Dermis blood vessel endothelial cell (primary cell): ENCODE measurements around the gene STRN4. TPM values are rescaled to one million over a fixed set of nuclear protein-coding genes. Genes with fewer than 3 reads are reported as not detected.
"Not testable (repeated sequence)": the region's sequence is repeated elsewhere in the genome, so short reads cannot be mapped to it uniquely, and the experiment has no call there.

ENCODE experiments used
- DNase-seq: peaks from one replicate; pipeline ENCODE4 v3.0.0; 2010
- total RNA-seq: library from RNA; depleted of rRNA; stranded (reverse); fragments of >200 nt; gene quantifications from 2 replicates; pipeline ENCODE4 v1.2.3, GENCODE V29; 2014

The STRN4 gene
- total RNA-seq, 1 donor from 2014 or later, result 90.9 TPM

DNA sequence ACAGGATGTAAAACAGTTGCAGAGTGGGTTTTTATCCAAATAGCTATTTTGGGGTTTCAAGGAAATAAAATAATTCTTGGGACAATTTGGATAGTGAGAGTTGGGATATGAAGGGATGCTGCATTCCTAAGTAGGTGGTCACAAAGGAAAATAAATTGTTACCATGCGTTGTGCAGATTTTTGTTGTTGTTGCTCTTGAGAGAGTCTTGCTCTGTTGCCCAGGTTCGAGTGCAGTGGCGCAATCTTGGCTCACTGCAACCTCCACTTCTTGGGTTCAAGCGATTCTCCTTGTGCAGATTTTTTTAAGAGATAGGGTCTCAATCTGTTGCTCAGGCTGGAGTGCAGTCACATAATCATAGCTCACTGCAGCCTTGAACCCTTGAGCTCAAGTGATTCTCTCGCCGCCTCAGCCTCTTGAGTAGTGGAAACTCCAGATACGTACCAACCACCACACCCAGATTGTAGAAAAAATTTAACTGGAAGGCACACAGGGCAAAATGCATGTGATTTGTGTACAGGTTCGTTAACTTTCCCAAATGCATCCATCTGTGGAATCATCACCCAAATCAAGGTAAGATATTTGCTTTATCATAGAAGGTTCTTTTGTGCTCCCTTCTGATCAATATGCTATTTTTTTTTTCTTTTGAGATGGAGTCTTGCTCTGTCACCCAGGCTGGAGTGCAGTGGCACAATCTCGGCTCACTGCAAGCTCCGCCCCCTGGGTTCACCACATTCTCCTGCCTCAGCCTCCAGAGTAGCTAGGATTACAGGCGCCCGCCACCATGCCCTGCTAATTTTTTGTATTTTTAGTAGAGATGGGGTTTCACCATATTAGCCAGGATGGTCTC lies 26.1 kb upstream of the STRN4 start:
- no peak for DNase-seq

DNA sequence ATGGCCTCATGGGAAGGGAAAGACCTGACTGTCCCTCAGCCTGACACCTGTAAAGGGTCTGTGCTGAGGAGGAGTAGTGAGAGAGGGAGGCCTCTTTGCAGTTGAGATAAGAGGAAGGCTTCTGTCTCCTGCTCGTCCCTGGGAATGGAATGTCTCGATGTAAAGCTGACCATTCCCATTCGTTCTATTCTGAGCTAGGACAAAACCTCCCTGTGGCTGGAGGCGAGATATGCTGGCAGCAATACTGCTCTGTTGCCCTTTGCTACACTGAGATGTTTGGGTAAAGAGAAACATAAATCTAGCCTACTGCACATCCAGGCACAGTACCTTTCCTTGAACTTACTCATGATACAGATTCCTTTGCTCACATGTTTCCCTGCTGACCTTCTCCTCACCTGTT lies 22.5 kb upstream of the STRN4 start:
- not testable (repeated sequence) for DNase-seq

DNA sequence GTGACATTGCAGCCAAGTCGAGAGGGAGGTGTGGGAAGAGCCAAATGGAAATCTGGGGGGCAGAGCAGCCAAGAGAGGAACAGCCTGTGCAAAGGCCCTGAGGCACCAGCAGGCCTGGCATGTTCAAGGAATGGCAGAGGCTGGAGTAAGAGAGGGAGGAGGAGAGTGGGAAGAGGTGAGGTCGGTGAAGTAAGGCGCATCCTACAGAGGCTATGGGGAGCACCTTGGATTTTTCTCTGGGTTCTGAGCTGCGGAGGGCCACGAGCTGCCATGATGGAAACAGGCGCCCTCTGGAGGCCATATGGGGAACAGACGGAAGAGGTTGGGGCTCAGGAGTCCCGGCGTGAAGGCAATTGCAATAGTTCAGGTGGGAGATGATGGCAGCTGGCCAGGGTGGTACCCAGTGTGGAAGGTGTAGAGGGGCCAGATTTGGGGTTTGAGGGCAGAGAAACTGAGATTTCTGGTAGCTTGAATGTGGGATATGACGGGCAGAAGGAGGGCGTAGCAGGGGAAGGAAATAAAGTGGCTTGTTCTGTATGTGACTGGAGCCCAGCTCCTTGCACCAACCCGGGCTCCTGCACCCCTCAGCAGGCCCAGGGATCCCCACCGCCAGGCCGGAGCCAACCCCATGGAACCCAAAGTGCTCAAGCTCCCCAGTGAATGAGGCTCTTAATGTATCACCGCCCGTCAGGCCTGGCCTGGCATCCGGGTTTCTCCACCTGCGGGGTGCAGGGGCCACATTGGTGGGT lies 20.5 kb upstream of the STRN4 start:
- DNase-seq, result peak; percentile 66

DNA sequence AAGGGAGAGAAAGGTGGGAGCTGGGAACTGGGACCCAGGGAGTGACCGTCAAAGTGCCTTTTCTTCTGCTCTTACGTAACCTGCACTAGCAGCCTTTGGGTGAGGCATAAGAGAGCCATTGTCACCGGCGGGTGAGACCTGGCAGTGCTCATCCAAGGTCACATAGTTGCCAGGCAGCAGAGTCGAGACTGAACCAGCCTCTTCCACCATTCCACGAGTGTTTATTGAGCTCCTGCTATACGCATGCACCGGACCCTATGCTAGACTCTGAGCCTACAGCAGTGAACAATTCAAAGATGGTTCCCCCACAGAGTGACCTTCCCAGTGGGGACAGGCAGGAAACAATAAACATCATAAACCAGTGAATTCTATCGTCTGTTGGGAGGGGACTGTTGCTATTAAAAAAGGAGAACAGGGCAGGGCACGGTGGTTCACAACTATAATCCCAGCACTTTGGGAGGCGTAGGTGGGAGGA lies 18.6 kb upstream of the STRN4 start:
- no peak for DNase-seq

DNA sequence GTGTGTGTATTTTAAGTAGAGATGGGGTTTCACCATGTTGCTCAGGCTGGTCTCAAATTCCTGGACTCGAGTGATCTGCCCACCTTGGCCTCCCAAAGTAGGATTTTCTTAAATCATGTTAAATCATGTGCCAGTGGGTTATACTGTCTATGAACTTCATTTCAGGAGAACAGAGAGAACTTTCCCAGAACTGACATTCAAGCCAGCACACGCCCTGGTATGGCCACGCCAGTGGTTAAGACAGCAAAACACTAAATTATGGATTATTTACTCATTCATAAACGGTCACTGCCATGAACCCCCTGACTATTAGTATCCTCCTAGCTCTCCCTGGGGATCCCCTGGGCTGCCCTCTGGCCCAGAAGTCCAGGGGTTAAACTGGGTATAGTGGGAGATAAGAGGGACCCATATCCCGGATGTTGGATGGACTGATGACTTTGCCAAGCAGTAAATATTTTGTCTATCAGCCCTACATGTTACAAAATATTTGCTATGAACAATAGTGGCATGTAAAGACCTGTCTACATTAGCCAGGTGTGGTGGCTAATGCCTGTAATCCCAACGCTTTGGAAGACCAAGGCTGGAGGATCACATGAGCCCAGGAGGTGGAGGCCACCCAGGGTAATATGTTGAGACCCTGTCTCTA lies 16.1 kb upstream of the STRN4 start:
- DNase-seq, result no peak

DNA sequence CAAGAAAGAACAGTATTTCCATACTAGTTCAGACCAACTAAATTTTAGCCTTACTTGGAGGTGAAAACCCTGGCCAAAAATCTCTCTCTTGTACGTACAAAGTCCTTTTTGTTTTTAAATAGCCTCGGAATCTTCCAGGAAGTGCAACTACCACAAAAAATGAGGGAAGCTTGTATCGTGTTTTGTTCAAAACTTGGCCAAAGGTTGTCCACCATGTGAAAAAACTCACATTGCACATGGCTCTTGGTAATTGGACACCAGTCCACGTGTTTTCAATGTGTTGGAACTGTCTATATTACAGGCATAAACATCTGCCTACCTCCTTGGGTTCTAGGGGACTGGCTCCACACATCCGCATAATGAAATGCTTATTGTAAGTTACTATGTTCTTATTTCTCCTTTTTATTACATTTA lies 15.2 kb upstream of the STRN4 start:
- DNase-seq, result no peak

DNA sequence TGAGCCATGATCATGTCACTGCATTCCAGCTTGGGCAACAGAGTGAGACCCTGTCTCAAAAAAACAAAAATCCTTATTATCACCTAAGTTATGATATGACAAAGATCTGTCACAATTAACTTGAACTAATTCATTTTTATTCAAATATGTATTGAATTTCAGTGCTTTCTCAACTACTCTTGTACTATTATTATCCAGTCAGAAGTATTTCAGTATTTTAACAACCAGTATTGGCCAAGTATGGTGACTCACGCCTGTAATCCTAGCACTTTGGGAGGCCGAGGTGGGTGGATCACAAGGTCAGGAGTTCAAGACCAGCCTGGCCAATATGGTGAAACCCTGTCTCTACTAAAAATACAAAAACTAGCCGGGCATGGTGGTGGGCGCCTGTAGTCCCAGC lies 14.6 kb upstream of the STRN4 start:
- DNase-seq, result not testable (repeated sequence)

DNA sequence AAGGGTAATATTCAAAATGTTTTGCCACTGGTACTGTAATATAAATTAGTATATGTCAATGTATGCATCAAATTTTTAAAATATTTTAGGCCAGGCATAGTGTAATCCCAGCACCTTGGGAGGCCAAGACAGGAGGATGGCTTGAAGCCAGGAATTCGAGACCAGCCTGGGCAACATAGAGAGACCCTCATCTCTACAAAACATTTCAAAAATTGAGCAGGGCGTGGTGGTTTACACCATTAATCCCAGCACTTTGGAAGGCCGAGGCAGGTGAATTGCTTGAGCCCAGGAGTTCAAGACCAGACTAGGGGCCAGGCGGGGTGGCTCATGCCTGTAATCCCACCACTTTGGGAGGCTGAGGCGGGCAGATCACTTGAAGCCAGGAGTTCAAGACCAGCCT lies 14.1 kb upstream of the STRN4 start:
- DNase-seq, result no peak

DNA sequence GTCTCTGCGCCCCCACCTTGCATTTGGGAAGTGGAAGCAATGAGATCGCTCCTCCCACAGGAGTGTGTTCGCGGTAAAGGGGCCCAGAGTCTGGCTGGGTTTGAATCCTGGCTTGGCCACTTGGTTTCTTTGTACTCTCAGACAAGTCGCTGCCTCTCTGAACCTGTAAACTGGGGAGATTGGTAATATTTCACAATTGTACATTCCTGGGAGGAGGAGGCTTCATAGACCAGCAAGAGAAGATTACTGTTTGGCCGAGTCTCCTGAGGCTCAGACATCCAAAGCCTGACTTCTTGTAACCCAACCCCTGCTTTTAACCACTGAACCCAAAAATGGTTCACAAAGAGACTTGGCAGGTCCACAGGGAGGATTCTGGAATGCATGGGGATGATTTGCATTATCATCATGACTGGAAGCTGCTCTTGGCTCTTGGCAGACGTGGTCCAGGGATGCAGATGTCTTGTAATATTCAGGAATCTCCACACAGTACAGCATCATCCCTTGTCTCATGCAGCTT lies 13.6 kb upstream of the STRN4 start:
- no peak for DNase-seq

DNA sequence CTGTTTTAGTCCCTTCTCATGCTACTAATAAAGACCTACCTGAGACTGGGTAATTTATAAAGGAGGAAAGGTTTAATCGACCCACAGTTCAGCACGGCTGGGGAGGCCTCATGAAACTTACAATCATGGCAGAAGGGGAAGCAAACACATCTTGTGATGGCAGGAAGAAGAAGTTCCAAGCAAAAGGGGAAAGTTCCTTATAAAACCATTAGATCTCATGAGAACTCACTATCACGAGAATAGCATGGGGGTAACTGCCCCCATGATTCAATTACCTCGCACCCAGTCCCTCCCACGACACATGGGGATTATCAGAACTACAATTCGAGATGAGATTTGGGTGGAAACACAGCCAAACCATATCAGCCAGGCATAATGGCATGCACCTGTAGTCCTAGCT lies 13.0 kb upstream of the STRN4 start:
- no peak for DNase-seq

DNA sequence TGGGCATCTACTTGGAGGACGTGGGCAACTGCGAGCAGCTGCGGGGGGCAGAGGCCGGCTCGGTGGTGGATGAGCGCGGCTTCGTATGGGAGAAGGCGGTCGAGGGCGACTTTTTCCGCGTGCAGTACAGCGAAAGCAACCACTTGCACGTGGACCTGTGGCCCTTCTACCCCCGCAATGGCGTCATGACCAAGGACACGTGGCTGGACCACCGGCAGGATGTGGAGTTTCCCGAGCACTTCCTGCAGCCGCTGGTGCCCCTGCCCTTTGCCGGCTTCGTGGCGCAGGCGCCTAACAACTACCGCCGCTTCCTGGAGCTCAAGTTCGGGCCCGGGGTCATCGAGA lies 10.3 kb upstream of the STRN4 start:
- DNase-seq, result peak; percentile 59

DNA sequence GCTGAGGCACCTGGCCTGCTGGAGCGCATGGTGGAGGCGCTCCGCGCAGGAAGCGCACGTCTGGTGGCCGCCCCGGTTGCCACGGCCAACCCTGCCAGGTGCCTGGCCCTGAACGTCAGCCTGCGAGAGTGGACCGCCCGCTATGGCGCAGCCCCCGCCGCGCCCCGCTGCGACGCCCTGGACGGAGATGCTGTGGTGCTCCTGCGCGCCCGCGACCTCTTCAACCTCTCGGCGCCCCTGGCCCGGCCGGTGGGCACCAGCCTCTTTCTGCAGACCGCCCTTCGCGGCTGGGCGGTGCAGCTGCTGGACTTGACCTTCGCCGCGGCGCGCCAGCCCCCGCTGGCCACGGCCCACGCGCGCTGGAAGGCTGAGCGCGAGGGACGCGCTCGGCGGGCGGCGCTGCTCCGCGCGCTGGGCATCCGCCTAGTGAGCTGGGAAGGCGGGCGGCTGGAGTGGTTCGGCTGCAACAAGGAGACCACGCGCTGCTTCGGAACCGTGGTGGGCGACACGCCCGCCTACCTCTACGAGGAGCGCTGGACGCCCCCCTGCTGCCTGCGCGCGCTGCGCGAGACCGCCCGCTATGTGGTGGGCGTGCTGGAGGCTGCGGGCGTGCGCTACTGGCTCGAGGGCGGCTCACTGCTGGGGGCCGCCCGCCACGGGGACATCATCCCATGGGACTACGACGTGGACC lies 9.7 kb upstream of the STRN4 start:
- no peak for DNase-seq

DNA sequence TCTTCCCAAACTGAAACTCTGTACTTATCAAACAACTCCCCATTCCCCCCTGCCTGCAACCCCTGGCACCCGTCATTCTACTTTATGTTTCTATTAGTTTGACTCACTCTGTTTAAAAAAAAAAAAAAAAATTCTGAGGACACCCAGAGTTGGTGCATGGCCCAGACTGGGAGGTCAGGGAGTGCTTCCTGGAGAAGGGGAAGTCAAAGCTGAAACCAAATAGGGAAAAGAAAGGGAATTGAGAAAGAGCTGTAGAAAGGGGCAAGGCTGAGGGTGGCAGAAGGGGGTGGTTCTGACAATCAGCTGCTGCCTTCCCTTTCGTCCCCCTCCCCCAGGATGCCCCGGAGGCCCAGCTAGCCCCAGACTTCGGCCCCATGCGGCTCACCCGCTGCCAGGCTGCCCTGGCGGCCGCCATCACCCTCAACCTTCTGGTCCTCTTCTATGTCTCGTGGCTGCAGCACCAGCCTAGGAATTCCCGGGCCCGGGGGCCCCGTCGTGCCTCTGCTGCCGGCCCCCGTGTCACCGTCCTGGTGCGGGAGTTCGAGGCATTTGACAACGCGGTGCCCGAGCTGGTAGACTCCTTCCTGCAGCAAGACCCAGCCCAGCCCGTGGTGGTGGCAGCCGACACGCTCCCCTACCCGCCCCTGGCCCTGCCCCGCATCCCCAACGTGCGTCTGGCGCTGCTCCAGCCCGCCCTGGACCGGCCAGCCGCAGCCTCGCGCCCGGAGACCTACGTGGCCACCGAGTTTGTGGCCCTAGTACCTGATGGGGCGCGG lies 9.0 kb upstream of the STRN4 start:
- peak; percentile 72 for DNase-seq

DNA sequence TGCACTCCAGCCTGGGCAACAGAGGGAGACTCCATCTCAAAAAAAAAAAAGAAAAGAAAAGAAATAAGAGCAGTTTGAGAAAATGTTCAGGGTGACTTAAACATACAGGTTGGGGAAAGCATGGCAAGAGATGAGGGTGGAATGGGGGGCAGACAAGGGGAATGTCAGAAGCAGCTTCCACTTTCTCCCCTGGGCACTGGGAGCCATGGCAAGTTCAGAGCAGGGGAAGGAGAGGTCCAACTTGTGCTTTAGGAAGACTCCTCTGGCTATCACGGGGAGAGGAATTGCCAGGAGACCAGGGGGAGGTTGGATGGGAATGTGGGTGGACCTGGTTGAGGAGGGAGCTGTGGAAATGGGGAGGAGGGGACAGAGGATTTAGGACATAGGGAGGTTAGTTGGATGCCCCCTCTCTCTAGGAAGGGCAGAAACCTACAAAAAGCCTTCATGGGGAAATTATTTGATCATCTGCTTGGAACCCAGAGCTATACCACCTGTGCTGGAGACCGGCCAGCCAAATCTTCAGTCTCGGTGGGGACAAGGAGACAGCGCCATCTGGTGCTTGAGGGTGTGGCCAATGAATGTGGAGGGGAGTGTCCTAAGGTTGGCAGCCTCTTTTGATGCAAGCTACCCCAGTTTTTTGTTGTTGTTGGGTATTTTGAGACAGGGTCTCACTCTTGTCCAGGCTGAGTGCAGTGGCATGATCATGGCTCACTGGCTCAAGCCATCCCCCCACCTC lies 7.3 kb upstream of the STRN4 start:
- peak; percentile 64 for DNase-seq

DNA sequence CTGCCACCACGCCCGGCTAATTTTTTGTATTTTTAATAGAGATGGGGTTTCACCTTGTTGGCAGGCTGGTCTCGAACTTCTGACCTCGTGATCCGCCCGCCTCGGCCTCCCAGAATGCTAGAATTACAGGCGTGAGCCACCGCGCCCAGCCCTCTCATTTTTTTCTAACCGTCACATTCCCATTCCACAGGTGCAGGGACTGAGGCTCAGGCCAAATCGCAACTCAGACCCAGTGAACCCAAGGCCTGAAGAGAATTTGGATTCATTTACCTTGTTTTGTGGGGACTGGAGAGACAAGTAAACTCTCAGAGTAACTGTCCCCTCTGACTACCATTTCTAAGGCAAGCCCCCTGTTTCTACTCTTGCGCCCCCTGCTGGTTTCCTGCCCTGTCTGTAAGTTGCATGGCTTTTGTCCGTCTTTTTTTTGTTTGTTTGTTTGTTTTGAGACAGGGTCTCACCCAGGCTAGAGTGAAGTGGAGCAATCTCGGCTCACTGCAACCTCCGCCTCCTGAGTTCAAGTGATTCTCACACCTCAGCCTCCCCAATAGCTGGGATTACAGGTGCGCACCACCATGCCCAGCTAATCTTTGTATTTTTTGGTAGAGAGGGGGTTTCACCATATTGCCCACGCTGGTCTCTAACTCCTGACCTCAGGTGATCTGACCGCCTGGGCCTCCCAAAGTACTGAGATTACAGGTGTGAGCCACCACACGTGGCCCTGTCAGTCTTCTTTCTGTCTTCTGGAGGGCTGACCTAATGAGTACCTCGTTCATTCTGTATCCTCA lies 2.3 kb upstream of the STRN4 start:
- DNase-seq, result peak; percentile 88

DNA sequence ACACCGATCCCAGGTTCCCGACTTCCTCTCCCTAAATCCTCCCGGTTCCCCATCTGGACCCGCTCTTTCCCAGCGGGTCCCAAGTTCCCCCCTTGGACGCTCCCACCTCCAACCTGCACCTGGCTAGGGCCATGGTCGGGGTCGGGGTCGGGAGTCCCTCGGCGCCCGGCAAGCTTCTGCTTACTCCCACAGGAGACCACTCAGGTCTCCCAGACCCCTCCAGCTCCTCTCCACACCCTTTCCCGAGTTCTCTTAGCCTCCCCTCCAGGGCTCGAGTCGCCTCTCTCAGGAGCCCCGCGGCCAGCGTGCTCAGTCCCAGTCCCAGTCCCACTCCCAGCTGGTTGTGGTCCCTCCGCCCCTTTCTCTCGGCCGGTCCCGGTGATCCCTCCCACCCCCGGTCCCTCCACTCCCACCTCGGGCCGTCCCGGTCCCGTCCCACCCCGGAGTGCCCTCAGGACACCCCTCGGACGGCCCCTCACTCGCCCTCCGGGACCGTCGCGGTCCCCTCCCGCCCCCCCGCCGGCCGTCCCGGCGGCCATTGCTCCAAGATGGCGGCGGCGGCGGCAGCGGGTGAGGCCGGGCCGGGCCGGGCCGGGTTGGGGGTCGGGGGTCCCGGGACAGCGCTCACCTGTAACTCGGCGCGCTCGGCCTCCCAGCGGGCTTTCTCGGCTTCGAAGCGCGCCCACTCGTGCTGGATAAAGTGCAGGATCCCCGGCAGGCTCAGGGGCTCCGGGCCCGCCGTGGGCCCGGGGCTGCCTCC lies 549 bp downstream of the STRN4 start, which contains the start of gene FKRP:
FKRP (plus strand) TSS at position 537 of the 760 bp plus-strand sequence. CDS start 9,394 bp downstream, outside the sequence.
- peak; percentile 39 for DNase-seq

DNA sequence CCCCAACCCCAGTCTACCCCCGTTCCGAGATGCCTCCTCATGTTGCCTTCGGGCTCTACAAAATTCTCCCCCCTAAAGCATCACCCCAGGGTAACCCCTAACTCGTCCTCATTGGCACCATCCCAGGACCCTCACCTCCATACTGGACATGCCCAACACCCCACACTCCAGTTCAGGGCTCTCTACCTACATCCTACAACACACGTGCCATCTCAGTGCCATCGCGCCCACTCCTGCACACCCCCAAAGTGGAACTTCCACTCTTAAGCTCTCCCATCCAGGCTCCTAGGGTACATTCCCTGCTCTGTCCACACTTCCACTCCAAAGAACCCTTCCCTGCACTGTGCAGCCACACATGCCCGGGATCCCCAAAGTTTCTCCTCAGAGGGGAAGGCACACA lies 1.2 kb downstream of the STRN4 start:
- no peak for DNase-seq

DNA sequence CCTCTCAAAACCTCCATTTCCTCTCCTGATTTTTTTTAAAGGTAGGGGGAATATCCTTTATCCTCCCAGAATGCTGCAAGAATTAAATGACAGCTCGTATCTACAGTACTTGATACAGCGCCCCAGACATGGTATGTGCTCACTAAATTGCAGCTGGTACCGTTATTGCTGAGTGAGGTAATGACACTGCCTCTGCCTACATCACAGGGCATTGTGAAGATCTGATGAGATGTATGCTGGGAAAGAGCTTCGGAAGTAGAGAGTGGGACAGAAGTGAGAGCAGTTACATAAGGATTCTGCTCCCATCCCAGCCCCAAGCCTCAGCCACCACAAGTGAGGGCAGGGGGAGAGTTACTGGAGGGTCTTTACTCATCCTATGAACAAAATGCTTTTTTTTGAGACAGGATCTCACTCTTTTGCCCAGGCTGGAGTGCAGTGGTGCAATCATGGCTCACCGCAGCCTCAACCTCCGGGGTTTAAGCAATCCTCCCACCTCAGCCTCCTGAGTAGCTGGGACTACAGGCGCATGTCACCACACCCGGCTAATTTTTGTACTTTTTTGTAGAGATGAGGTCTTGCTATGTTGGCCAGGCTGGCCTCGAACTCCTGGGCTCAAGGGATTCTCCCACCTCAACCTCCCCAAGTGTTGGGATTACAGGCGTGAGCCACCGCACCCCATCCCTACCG lies 2.1 kb downstream of the STRN4 start:
- DNase-seq, result no peak
